NCI-H446 (cell line): ENCODE data around the gene SLC35F1.
A peak's percentile ranks its signal among the peaks of the same experiment; 100 is the strongest.

ENCODE experiments used
- DNase-seq, 2 experiments: peaks; one replicate each; lab custom pipeline; 2025; lab: John Stamatoyannopoulos, UW

The SLC35F1 gene

DNA sequence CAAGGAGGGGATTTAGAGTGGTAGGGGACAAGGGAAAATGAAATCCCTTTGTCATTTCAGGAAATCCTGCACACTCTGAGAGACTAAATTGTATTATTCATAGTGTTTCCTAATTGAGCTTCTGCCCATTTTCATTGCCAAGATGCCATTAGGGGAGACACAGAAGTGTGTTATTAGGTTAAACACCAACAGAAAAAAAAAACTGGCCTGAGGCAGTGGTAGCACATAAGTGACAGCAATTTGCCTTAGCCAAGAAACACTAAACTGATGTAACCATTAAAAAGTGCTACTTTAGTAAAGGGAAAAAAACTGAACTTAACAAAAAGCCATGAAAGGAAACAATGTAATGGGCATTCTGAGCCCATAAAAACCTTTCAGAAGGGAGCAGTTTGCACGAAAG is 370.6 kb downstream of the SLC35F1 start:
- DNase-seq: no peak

DNA sequence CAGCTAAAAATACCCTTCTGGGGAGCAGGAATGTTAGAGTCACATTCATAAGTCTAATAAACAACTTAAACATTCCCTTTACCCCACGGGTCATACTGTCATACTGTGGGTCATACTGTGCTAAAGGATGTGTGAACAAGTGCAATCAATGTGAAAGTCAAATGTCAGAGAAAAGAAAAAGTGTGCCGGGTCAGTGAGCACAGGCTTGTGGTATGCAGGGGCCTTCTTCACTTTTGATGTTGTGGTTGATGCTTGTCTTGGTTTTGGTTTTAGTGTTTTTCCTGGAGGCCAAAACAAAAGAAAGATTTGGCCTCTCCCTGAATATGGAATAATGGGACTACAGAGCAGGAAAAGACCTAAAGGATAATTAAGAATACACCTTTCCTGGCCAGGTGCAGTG is 373.1 kb downstream of the SLC35F1 start:
- DNase-seq: no peak

DNA sequence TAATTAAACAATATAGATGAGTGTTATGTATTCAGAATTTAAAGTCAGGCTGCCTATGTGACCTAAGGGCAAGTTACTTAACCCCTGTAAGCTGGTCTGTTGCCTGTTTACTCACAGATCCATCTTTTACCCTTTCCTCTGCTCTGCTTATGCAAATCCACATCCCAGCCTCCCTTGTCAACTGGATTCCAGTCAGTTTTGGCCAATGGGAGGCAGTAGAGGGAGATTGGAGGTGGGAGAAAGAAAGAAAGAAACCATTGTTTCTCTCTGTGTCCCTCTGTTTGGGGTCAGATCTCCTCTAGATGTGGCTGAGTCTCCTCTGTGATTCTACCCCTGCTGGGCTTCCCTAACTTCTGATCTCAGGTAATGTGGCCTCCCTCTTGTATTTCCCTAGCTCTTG is 374.2 kb downstream of the SLC35F1 start:
- DNase-seq: no peak

DNA sequence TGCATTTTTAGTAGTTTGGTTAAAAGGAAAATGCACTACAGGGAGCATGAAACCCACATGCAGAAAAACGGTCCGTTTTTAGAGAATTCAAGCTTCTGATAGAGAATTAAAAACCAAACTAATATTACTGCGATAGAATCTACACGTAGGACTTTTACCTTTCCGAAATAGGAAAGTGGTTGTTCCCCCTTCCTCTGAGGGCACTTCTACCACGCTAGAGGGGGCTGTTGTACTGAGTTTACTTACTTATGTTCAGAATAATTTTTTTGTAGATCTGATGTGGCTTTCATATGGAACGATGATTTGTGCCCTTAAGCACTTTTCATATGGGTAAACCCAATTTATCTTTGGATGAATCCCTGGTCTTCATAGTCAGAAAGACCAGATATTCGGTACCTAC is 376.7 kb downstream of the SLC35F1 start:
- DNase-seq: peak; percentile 29 to 52

DNA sequence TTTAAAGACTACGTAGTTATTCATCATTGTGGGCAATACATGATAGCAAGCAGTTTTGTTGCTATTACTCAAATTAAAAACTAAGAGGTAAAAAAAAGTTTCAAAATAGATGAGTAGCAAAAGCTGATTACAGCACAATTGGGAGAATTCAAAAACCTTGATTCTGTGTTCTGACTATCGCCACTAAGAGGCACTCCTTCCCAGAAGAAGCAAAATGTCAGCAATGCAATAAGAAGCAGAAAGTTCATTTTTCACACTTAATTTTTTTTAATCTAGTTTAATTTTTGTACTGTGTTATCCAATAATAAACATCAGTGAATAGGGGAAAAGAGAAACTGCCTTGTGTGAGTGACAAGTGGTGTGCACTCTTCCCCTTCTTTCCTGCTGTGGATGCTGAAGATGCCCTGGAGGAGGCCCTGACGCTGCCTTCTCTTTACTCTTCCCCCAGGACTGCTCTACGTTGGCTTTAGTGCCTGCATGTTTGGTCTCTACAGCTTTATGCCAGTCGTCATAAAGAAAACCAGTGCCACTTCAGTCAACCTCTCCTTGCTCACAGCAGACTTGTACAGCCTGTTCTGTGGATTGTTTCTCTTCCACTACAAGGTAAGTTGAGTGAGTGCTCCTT is 377.8 kb downstream of the SLC35F1 start:
- no peak for DNase-seq

DNA sequence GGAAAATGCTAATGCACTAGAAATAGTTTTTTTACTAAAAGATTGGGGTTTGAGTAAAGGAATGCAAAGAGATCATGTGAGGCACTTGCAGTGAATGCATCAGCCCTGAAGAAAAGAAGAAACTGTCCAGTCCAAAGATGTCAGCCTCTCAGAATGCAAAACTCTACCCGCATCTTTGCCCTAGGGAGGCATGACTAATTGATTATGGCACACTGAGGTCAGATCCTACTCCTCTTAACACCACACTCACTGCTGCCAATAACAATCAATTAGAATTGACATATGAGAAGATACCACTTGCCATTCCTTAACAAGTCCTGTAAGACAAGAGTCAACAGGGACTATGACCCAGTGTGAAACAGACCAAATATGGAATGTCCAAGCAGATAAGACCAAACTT is 378.7 kb downstream of the SLC35F1 start:
- no peak for DNase-seq

DNA sequence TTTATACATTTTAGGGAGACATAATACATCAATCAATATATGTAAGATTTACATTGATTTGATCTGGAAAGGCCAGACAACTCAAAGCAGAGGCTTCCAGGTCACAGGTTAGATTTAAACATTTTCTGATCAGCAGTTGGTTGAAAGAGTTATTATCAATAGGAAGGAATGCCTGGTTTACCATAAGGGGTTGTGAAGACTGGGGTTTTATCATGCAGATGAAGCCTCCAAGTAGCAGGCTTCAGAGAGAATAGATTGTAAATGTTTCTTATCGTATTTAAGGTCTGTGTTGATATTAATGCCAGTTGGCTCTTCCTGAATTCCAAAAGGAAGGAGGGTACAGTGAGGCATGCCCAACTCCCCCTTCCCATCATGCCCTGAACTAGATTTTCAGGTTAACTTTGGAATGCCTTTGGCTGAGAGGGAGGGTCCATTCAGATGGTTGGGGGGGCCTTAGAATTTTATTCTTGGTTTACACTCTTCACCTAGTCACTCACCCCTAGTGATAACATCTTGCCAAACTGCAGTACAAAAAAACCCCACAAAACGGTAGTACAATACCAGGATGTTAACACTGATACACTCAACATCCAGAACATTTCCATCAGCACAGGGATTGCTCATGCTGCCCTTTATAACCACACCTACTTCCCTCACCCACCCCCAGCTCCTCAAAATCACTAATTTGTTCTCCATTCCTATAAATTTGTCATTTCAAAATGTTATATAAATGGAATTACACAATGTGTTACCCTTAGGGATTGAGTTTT is 381.5 kb downstream of the SLC35F1 start:
- DNase-seq: no peak

DNA sequence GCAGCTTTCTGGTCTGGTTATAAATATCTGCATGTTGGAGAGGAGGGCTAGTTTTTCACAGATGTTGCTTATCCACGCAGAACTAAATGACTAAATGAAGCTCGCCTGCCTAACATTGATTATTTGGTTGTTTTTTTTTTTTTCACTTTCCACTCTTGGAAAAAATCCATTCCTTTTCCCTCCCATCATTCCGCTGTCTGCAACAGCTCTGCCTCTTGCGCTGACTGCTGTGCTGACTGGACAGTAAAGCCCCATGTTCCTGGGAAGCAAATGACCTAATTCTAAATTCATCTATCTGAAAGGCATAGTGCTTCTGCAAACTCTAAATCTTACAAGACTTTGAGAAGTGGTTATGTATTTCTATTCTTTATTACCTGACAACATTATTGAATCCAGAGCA is 385.5 kb downstream of the SLC35F1 start:
- DNase-seq: no peak

DNA sequence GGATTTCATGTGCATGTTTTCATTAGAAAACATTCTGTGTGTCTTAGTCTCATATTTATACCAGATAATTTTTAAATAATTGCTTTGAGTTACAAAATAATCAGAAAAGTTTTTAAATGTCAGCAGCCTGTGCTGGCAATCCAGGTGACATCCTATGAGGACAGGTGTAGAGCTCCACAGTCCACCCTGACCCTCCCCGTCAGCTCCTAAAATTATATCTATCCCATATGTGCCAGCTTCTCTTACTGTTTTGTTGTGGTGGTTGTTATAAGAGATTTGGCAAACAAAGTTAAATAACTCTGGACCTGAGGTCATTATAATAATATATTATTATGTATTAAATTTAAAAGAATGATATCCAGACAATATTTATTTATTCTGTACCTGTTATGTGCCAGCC is 387.8 kb downstream of the SLC35F1 start:
- no peak for DNase-seq

DNA sequence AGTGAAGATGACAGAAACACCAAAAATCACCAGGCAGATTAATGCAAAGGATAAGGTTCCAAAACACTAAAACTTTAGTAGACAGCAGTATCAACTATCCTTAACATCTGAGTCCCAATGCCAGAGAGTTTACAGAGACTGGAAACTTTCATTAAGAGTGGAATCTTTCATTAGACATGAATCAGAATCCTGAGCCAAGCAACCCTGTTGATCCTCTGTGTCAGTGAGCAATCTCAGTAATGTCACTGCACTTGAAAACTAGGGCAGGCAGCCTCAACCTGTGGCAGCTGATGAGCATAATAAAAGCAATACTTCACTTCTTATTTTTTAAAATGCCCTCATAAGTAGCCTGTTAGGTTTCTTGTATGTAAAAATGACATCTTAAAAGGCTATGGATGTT is 388.3 kb downstream of the SLC35F1 start:
- DNase-seq: no peak

DNA sequence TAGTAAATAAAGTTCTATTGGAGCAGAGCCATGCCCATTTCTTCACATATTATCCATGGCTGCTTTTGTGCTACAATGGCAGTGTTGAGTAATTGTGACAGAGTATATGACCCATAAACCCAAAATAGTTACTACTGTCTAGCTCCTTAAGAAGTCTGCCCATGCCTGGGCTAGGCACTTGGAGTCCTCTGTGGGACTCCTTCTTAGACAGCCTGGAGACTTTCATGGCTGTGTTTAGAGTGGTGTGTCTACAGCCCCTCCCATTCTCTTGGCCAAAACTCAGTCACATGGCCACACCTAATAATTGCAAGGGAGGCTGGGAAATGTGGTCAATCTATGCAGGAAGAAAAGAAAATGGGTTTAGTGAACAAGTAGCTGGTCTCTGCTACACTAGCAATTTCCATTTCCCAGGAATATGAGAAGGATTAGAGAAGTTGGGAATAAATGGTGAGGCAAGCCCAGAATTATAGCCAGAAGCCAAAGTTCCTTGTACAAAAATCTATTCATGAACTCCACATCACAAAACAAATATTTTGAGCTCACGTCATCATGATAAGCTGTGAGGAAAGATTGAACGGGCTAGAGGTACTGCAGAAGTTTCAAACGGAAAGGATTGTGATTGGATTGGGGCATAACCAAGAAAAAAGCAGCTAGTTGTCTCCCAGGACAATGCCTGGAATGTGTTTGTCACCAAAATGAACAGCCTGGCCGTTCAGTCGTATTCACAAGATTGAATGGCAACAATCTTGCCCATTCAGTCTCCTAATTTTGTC is 389.3 kb downstream of the SLC35F1 start:
- no peak for DNase-seq

DNA sequence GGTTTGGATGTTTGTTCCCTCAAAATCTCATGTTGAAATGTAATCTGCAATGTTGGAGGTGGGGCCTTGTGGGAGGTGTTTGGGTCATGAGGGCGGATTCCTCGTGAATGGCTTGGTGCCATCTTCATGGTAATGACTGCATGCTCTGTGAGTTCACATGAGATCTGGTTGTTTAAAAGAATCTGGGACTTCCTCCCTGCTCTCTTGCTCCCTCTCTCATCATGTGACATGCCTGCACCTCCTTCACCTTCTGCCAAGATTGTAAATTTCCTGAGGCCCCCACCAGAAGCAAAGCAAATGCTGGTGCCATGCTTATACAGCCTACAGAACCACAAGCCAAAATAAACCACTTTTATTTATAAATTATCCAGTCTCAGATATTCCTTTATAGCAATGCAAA is 390.8 kb downstream of the SLC35F1 start:
- no peak for DNase-seq

DNA sequence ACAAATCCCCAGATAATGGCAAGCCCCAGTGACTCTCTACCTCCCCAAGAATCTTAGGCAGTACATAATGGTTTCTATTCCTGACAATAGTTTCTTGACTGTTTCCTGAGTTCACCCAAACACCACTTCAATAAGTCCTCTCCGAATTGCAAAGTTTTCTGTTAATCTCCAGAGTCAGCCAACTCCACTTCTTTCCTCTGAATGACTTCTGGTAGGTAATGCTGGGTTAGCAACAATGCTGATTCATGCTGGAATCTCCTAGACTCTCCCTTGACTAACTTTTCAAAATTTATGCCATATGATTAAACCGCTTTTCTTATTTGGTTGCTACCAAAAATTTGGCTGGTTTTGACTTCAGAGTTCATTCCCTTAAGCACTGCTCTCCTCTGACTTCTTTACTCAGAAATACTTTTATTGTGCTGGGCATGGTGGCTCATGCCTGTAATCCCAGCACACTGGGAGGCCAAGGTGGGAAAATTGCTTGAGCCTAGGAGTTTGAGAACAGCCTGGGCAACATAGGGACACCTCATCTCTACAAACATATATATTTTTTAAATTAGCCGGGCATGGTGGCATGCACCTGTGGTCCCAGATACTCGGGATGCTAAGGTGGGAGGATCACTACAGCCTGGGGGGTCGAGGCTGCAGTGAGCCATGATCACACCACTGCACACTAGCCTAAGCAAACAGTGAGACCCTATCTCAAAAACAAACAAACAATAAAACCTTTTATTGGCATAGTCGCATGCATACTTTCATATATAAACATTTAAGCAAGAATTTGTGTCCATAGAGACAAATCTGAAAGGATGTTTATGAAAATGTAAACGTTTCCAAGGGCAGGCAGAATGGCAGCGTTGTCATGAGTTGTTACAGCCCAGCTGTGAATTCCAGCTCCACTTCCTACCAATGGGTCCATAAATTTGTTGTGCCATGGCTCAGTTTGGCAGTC is 391.7 kb downstream of the SLC35F1 start:
- no peak for DNase-seq

DNA sequence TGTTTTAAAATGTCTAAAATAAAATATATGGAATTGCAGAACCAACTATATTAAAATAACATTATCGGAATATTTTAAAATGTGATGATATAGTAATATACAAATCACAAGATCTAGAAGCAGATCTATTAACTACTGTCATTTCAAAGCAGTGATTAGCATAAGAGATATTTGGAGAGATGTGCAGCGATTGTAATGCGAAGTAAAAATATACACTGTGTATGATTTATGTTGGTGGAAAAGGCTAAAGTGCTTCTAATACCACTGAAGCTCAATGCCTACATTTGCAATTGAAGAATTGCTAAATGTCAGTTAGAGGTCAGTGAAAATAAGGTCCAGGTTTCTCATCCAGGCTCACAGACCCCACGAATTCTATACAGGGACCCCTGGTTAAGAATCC is 392.4 kb downstream of the SLC35F1 start:
- DNase-seq: no peak

DNA sequence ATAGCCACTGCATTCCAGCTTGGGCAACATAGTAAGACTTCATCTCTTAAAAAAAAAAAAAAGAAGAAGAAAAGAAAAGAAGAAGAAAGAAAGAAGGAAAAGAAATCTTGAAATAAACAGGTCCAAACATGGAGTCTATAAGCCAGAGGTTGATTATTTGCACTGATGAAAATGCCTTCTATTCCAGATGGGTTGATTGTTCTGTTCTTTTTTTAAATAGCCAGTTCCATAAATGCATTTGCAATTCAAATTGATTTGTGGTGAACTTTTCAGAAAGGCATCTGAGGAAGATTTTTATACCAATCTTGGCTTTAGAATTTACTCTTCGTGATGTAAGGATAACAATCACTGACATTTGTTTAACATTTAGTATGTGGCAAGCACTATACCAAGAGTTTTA is 397.3 kb downstream of the SLC35F1 start:
- no peak for DNase-seq

DNA sequence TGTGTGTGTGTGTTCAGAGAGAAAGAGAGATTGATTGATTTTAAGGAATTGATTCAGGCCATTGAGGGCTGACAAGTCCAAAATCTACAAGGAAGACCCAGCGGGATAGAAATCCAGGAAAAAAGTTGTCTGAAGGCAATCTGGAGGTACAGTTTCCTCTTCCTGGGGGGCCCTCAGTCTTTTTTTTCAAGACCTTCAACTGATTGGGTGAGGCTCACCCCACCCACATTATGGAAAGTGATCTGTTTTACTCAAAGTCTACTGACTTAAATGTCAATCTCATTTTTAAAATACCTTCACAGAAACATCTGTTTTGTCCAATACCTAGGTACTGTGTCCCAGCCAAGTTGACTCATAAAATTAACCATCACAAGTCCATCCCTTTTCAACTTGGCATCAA is 398.0 kb downstream of the SLC35F1 start:
- no peak for DNase-seq

DNA sequence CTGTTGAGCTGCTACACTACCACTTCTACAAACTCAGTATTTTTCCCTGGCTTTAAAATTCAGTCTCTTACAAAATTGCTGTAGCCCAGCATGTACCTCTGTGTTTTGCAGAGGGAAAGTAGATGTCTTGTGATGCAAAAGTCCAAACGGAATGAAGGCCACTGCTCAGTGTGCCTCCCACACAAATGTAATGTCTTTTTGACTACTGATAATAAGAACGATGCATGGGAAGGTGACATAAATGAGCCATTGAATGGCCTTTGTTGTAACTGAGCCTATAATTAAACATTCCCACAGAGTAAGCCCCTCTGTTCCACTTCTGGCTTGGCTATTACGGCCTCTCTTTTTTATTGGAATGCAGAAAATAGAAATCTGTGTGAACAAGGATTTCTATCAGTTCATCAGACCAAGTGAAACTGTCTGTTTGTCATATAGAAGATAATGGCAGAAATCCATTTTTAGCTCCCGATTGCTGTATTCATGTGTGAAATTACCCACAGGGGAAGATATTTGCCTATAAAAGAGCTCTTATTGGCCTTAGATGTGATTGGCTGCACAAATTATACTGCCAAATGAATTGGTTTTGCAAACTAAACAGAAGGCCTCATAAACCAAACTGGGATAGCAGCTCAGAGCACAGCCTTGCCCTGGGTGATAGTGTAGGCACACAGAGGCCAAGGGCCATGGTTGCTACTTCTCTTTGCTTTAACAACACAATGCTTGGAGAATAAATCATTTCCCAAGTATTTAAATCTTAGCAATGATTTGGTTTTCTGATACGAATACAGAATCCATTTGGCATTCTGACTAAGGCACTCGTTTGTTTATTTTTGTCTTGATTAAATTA is 399.6 kb downstream of the SLC35F1 start:
- DNase-seq: no peak

DNA sequence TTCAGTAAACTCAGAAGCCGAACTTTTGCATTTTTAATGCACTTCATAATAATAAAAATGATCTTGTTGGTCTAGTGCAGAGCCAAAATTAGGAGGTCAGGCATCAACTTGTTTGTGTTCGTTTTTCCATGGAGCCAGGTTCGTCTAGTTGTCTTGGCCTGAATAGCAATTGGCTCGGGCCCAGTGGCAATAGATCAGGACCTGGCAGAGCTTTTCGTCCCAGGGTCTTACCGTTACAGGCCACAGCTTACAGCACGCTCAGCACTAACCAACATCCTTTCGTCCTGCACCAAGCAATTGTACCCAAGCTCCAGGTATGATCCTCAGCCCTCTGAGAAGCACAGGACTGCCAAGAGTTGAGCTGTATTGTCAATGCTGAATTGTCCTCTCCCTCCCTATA is 400.5 kb downstream of the SLC35F1 start:
- no peak for DNase-seq

DNA sequence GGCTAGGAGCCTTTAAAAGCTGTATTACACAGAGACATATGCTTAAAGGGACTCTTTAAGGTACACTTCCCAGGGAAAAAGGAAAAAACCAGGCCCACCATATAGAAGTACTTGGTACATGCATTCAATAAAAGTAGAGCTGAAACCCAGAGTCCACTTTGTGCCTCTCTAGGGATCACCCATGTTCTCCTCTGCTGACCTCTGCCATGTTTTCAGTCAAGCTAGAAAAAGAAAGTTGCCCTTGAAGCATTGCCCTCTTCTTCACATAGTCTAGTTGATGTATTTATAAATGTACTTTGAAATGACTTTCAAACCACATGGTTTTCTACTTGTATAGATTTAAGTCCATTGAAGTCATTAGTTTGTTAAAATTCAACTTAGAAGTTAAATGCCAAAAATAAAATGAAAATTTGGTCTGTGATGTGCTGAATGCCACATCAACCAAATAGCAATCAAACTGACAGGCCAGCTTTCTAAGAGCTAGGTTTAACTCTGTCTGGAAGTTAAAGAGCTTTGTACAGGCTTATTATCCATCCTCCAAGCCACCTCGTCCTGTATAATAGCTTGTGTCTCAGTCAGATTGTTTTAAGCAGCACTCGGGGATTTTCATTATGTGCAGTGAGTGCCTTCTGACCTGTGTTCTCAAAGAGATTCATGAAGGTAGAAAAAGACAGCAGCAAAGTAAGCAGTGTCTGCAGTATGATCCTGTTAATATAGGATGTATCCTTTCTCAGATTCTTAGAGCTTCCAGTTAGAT is 402.5 kb downstream of the SLC35F1 start:
- DNase-seq: no peak

DNA sequence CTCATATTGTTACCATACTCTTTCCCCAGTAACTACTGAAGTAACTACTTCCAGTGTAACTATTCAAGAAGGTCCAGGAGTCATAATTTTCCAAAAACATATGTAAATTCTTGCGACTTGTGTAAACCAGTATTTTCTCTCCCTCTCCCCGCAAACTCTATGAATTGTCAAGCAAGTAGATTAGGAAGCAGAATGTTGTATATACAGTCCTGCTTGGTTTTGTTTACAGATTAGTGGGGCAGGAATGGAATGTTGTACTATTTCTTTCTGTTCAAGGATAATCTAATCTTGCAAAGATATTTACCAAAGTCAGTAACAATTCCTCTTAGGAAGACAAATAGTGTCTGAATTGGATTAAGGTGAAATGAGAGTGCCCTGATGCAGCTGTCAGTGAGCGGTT is 406.1 kb downstream of the SLC35F1 start:
- no peak for DNase-seq
